ENCODE measurements around the gene MYLK4. TPM values are rescaled to one million over a fixed set of nuclear protein-coding genes. Genes with fewer than 3 reads are reported as not detected.

MYLK4 gene
- 0.16 and 0.51 TPM in 2 replicates for total RNA-seq

GRCh38 chr6:2750832-2751231 is at the start of gene MYLK4:
Gene MYLK4 (minus strand): TSS chr6:2750922. CDS start chr6:2749294, 1,628 bp downstream.

DNA sequence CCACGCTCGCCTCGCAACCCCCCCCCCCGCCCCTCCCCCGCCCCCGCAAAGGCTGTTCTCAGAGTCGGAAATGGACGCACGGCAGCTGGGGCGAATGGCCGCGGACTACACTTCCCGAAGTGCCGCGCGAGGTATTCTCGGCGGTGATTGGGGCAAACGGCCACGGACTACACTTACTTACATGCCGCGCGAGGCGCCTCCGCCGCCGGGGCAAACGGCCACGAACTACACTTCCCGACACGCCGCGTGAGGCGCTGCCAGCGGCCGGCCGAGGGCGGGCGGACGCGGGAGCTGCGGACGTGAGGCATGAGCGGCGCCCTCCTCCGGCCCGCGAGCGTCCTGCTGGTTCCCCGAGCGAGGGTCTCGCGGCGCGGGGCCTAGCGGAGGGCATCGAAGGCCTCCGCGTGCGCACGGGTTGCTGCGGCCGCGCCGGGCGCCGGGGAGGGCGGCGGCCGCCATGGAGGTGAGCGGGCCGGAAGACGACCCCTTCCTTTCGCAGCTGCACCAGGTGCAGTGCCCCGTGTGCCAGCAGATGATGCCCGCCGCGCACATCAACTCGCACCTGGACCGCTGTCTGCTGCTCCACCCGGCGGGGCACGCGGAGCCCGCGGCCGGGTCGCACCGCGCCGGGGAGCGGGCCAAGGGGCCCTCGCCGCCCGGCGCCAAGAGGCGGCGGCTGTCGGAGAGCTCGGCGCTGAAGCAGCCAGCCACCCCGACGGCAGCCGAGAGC is 14.6 kb upstream of the MYLK4 start, which contains the start of gene WRNIP1:
WRNIP1 (plus strand) TSS at position 228 of the 730 bp plus-strand sequence; CDS start at position 458, 230 bp downstream.

Other genes with a start within 250 kb of the MYLK4 start
- 35.5 and 46.6 TPM in 2 replicates for gene WRNIP1, start 14.5 kb upstream of the MYLK4 start, total RNA-seq
- gene SERPINB1, start 90.9 kb upstream of the MYLK4 start, total RNA-seq, result 10.1 and 12.3 TPM in 2 replicates
- 5.9 and 8.9 TPM in 2 replicates for gene SERPINB9, start 152.4 kb upstream of the MYLK4 start, total RNA-seq
- gene SERPINB6, start 220.6 kb upstream of the MYLK4 start, total RNA-seq, result 79.0 and 111 TPM in 2 replicates
- gene NQO2, start 249.0 kb upstream of the MYLK4 start, total RNA-seq, result 7.7 and 24.2 TPM in 2 replicates

All from mesangial cell (primary cell).